ENCODE results near the gene TFCP2L1.
A peak's percentile ranks its signal among the peaks of the same experiment; 100 is the strongest.

TFCP2L1 gene

GRCh38 chr2:121245120-121245820 is 39.7 kb downstream of the TFCP2L1 start:
- peaks cover 57 to 80% of the 10 kb centered on the region in 2 donors for H3K36me3 ChIP-seq (ENCODE audit: control insufficient read depth in 2 of 2, insufficient read depth in 2 of 2, low read length in 2 of 2)
- no peaks in the 10 kb centered on the region for H3K27me3 ChIP-seq (ENCODE audit: control insufficient read depth in 2 of 2, insufficient read depth in 2 of 2, low read length in 2 of 2)
- peak overlapping the region; percentile 16 to 35 for H3K27ac ChIP-seq (ENCODE audit: low read depth in 2 of 2, low read length in 2 of 2)
- no peak overlapping the region for H3K9ac ChIP-seq (ENCODE audit: low read depth in 1 of 2, low read length in 2 of 2)
- H3K4me3 ChIP-seq (ENCODE audit: low read length in 2 of 2) = no peak overlapping the region
- H3K4me1 ChIP-seq (ENCODE audit: control insufficient read depth in 2 of 2, insufficient read depth in 2 of 2, low read length in 2 of 2) = peaks cover 3 to 5% of the 10 kb centered on the region in 2 donors
- H3K9me3 ChIP-seq (ENCODE audit: control insufficient read depth in 2 of 2, low read length in 2 of 2) = no peaks in the 10 kb centered on the region

DNA sequence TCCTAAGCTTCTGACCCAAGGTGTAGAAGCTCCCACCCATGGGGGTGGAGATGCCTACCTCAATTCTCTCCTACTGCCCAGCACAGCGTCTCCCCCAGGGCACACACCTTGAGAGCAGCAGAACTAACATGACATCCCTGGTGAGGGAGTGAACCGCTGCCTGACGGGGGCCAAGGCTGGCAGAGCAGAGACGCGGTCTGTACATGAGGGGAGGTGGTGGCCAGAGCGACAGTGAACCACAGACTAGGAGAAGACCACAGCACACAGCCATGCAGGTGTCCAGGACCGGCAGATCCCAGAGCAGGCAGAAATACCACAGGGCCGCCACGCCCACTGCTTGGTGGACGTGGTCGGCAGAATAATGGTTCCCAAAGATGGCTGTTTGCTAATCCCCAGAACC is 40.4 kb downstream of the TFCP2L1 start:
- H3K27ac ChIP-seq (ENCODE audit: low read depth in 2 of 2, low read length in 2 of 2) = no peak overlapping the region
- no peaks in the 10 kb centered on the region for H3K9me3 ChIP-seq (ENCODE audit: control insufficient read depth in 2 of 2, low read length in 2 of 2)
- H3K4me1 ChIP-seq (ENCODE audit: control insufficient read depth in 2 of 2, insufficient read depth in 2 of 2, low read length in 2 of 2) = peaks cover 3 to 5% of the 10 kb centered on the region in 2 donors
- no peaks in the 10 kb centered on the region for H3K27me3 ChIP-seq (ENCODE audit: control insufficient read depth in 2 of 2, insufficient read depth in 2 of 2, low read length in 2 of 2)
- H3K4me3 ChIP-seq (ENCODE audit: low read length in 2 of 2) = no peak overlapping the region
- peaks cover 62 to 87% of the 10 kb centered on the region in 2 donors for H3K36me3 ChIP-seq (ENCODE audit: control insufficient read depth in 2 of 2, insufficient read depth in 2 of 2, low read length in 2 of 2)
- H3K9ac ChIP-seq (ENCODE audit: low read depth in 1 of 2, low read length in 2 of 2) = no peak overlapping the region

DNA sequence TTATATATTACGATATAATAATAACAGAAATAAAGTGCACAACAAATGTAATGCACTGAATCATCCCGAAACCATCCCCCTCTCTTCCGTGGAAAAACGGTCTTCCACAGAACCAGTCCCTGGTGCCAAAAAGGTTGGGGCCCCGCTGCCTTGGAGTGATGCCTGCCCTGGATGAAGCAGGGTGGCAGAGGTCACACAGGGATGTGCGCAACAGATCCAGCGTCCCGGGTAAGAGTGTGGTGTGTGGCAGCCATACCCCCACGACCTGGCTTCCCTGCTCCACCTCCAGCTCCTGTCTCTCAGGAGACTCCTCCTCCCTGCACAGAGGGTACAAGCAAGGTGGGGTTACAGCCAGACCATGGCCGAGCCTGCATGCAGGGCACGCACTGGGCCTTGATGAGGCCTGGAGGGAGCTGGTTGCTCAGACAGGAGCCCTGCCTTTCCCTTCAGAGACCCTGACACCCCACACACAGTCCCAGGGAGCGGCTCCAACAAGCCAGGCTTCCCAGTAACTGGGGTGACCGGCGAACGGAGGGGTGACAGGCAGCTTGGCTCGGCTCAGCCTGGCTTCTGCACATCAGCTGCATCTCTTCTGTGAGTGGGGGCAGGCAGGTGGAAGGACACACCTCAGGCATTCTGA is 41.1 kb downstream of the TFCP2L1 start:
- H3K9ac ChIP-seq (ENCODE audit: low read depth in 1 of 2, low read length in 2 of 2) = no peak overlapping the region
- no peaks in the 10 kb centered on the region for H3K9me3 ChIP-seq (ENCODE audit: control insufficient read depth in 2 of 2, low read length in 2 of 2)
- H3K27me3 ChIP-seq (ENCODE audit: control insufficient read depth in 2 of 2, insufficient read depth in 2 of 2, low read length in 2 of 2) = no peaks in the 10 kb centered on the region
- H3K36me3 ChIP-seq (ENCODE audit: control insufficient read depth in 2 of 2, insufficient read depth in 2 of 2, low read length in 2 of 2) = peaks cover 67 to 90% of the 10 kb centered on the region in 2 donors
- H3K27ac ChIP-seq (ENCODE audit: low read depth in 2 of 2, low read length in 2 of 2) = no peak overlapping the region
- peaks cover 3 to 5% of the 10 kb centered on the region in 2 donors for H3K4me1 ChIP-seq (ENCODE audit: control insufficient read depth in 2 of 2, insufficient read depth in 2 of 2, low read length in 2 of 2)
- no peak overlapping the region for H3K4me3 ChIP-seq (ENCODE audit: low read length in 2 of 2)

- H3K27ac ChIP-seq (ENCODE audit: low read depth in 2 of 2, low read length in 2 of 2) = no peak overlapping the region
Observed at GRCh38 chr2:121242976-121243375, 42.0 kb downstream of the TFCP2L1 start.

DNA sequence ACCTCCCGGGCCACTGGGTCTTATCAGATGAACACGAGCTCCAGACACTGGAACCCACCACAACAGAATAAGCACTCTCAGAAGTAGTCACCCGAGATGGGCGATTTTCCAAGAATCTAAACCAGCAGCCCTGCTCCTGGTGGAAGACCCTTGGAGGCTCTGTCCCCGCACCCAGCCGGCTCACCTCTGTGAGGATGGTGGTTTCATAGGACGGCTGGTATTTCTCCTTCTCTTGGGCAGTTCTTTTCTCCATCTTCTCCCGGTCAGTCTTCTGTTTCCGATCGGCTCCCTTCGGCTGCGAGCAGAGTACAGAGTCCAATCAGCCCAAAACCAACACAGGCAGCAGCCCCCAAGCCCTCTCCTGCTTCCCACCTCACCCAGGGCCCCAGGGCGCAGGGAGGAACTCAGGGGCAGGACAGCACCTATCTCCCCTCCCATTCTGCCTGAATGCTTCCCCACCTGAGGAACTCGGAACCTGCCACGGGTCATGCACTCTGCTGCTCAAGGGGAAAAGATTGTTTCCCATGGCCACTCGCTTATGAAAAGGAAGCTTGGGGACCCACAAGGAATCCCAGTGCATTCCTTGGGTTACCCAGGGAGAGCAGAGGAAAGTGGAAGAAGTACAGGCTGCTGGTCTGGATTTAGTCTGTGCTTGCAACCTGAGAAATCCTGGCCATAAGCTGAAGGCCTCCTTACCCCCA is 42.7 kb downstream of the TFCP2L1 start:
- peaks cover 72 to 94% of the 10 kb centered on the region in 2 donors for H3K36me3 ChIP-seq (ENCODE audit: control insufficient read depth in 2 of 2, insufficient read depth in 2 of 2, low read length in 2 of 2)
- no peak overlapping the region for H3K4me3 ChIP-seq (ENCODE audit: low read length in 2 of 2)
- no peak overlapping the region for H3K27ac ChIP-seq (ENCODE audit: low read depth in 2 of 2, low read length in 2 of 2)
- no peak overlapping the region for H3K9ac ChIP-seq (ENCODE audit: low read depth in 1 of 2, low read length in 2 of 2)
- H3K4me1 ChIP-seq (ENCODE audit: control insufficient read depth in 2 of 2, insufficient read depth in 2 of 2, low read length in 2 of 2) = peaks cover 3 to 5% of the 10 kb centered on the region in 2 donors
- H3K9me3 ChIP-seq (ENCODE audit: control insufficient read depth in 2 of 2, low read length in 2 of 2) = no peaks in the 10 kb centered on the region
- H3K27me3 ChIP-seq (ENCODE audit: control insufficient read depth in 2 of 2, insufficient read depth in 2 of 2, low read length in 2 of 2) = no peaks in the 10 kb centered on the region

More at GRCh38 chr2:121242976-121243375, 42.0 kb downstream of the TFCP2L1 start:
- Histone ChIP-seq H3K36me3 (ENCODE audit: control insufficient read depth in 2 of 2, insufficient read depth in 2 of 2, low read length in 2 of 2) (peaks cover 68 to 93% of the 10 kb centered on the region in 2 donors), H3K27me3 (ENCODE audit: control insufficient read depth in 2 of 2, insufficient read depth in 2 of 2, low read length in 2 of 2) (no peaks in the 10 kb centered on the region), H3K4me3 (ENCODE audit: low read length in 2 of 2) (no peak overlapping the region), H3K9me3 (ENCODE audit: control insufficient read depth in 2 of 2, low read length in 2 of 2) (no peaks in the 10 kb centered on the region), H3K9ac (ENCODE audit: low read depth in 1 of 2, low read length in 2 of 2) (no peak overlapping the region), H3K4me1 (ENCODE audit: control insufficient read depth in 2 of 2, insufficient read depth in 2 of 2, low read length in 2 of 2) (peaks cover 3 to 5% of the 10 kb centered on the region in 2 donors)

GRCh38 chr2:121241466-121241865 is 43.5 kb downstream of the TFCP2L1 start:
- H3K27me3 ChIP-seq (ENCODE audit: control insufficient read depth in 2 of 2, insufficient read depth in 2 of 2, low read length in 2 of 2) = no peaks in the 10 kb centered on the region
- H3K27ac ChIP-seq (ENCODE audit: low read depth in 2 of 2, low read length in 2 of 2) = no peak overlapping the region
- H3K4me3 ChIP-seq (ENCODE audit: low read length in 2 of 2) = no peak overlapping the region
- H3K36me3 ChIP-seq (ENCODE audit: control insufficient read depth in 2 of 2, insufficient read depth in 2 of 2, low read length in 2 of 2) = peaks cover 77 to 93% of the 10 kb centered on the region in 2 donors
- H3K9ac ChIP-seq (ENCODE audit: low read depth in 1 of 2, low read length in 2 of 2) = no peak overlapping the region
- H3K9me3 ChIP-seq (ENCODE audit: control insufficient read depth in 2 of 2, low read length in 2 of 2) = no peaks in the 10 kb centered on the region
- H3K4me1 ChIP-seq (ENCODE audit: control insufficient read depth in 2 of 2, insufficient read depth in 2 of 2, low read length in 2 of 2) = peaks cover 3 to 5% of the 10 kb centered on the region in 2 donors

GRCh38 chr2:121240436-121240835 is 44.6 kb downstream of the TFCP2L1 start:
- Histone ChIP-seq H3K36me3 (ENCODE audit: control insufficient read depth in 2 of 2, insufficient read depth in 2 of 2, low read length in 2 of 2) (peaks cover 76 to 93% of the 10 kb centered on the region in 2 donors), H3K27me3 (ENCODE audit: control insufficient read depth in 2 of 2, insufficient read depth in 2 of 2, low read length in 2 of 2) (no peaks in the 10 kb centered on the region), H3K27ac (ENCODE audit: low read depth in 2 of 2, low read length in 2 of 2) (no peak overlapping the region)

DNA sequence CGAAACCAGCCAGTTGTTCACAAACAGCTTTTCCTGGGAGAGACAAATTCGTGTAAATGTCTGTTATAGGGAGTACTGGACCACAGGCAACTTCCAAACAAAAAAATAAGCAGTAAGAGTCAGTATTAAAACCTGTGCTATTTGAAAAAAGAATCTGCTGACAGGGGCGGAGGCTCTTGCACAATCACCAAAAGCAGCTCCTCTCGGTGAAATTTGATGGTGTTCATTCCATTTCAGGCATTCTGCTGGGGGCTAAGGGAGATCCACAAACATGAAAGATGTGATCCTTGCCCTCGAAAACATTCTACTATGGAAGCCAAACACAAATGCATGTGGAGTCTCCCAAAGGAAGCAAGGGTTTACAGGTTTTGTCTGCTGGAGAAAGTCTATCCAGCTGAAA is 45.0 kb downstream of the TFCP2L1 start:
- H3K9ac ChIP-seq (ENCODE audit: low read depth in 1 of 2, low read length in 2 of 2) = no peak overlapping the region
- no peaks in the 10 kb centered on the region for H3K4me1 ChIP-seq (ENCODE audit: control insufficient read depth in 2 of 2, insufficient read depth in 2 of 2, low read length in 2 of 2)
- no peaks in the 10 kb centered on the region for H3K27me3 ChIP-seq (ENCODE audit: control insufficient read depth in 2 of 2, insufficient read depth in 2 of 2, low read length in 2 of 2)
- H3K4me3 ChIP-seq (ENCODE audit: low read length in 2 of 2) = no peak overlapping the region
- peaks cover 73 to 91% of the 10 kb centered on the region in 2 donors for H3K36me3 ChIP-seq (ENCODE audit: control insufficient read depth in 2 of 2, insufficient read depth in 2 of 2, low read length in 2 of 2)
- H3K9me3 ChIP-seq (ENCODE audit: control insufficient read depth in 2 of 2, low read length in 2 of 2) = no peaks in the 10 kb centered on the region
- no peak overlapping the region for H3K27ac ChIP-seq (ENCODE audit: low read depth in 2 of 2, low read length in 2 of 2)

More at GRCh38 chr2:121240436-121240835, 44.6 kb downstream of the TFCP2L1 start:
- Histone ChIP-seq H3K4me1 (ENCODE audit: control insufficient read depth in 2 of 2, insufficient read depth in 2 of 2, low read length in 2 of 2) (peaks cover under 1 to 1% of the 10 kb centered on the region in 2 donors), H3K9me3 (ENCODE audit: control insufficient read depth in 2 of 2, low read length in 2 of 2) (no peaks in the 10 kb centered on the region), H3K9ac (ENCODE audit: low read depth in 1 of 2, low read length in 2 of 2) (no peak overlapping the region), H3K4me3 (ENCODE audit: low read length in 2 of 2) (no peak overlapping the region)

GRCh38 chr2:121239471-121239870 is 45.5 kb downstream of the TFCP2L1 start:
- Histone ChIP-seq H3K9me3 (ENCODE audit: control insufficient read depth in 2 of 2, low read length in 2 of 2) (no peaks in the 10 kb centered on the region), H3K4me3 (ENCODE audit: low read length in 2 of 2) (no peak overlapping the region), H3K36me3 (ENCODE audit: control insufficient read depth in 2 of 2, insufficient read depth in 2 of 2, low read length in 2 of 2) (peaks cover 72 to 91% of the 10 kb centered on the region in 2 donors), H3K27ac (ENCODE audit: low read depth in 2 of 2, low read length in 2 of 2) (no peak overlapping the region), H3K4me1 (ENCODE audit: control insufficient read depth in 2 of 2, insufficient read depth in 2 of 2, low read length in 2 of 2) (no peaks in the 10 kb centered on the region), H3K27me3 (ENCODE audit: control insufficient read depth in 2 of 2, insufficient read depth in 2 of 2, low read length in 2 of 2) (no peaks in the 10 kb centered on the region), H3K9ac (ENCODE audit: low read depth in 1 of 2, low read length in 2 of 2) (no peak overlapping the region)

- Histone ChIP-seq H3K9me3 (ENCODE audit: control insufficient read depth in 2 of 2, low read length in 2 of 2) (no peaks in the 10 kb centered on the region), H3K4me3 (ENCODE audit: low read length in 2 of 2) (no peak overlapping the region), H3K4me1 (ENCODE audit: control insufficient read depth in 2 of 2, insufficient read depth in 2 of 2, low read length in 2 of 2) (peaks cover 0 to under 1% of the 10 kb centered on the region in 2 donors), H3K36me3 (ENCODE audit: control insufficient read depth in 2 of 2, insufficient read depth in 2 of 2, low read length in 2 of 2) (peaks cover 69 to 92% of the 10 kb centered on the region in 2 donors), H3K27me3 (ENCODE audit: control insufficient read depth in 2 of 2, insufficient read depth in 2 of 2, low read length in 2 of 2) (no peaks in the 10 kb centered on the region), H3K27ac (ENCODE audit: low read depth in 2 of 2, low read length in 2 of 2) (no peak overlapping the region), H3K9ac (ENCODE audit: low read depth in 1 of 2, low read length in 2 of 2) (no peak overlapping the region)
Observed at GRCh38 chr2:121238828-121239227, 46.2 kb downstream of the TFCP2L1 start.

All from mucosa of rectum (tissue), 2 donors.